ENCODE results near the gene SRGAP2C.
"Not testable (repeated sequence)": the region's sequence is repeated elsewhere in the genome, so short reads cannot be mapped to it uniquely, and the experiment has no call there.

GRCh38 chr1:121226925-121227324 is 42.1 kb downstream of the SRGAP2C start:
- TF ChIP-seq ATF3 (IDR thresholded peaks at IDR 0.05); CTCF (IDR thresholded peaks at IDR 0.05; ENCODE audit: low read depth, low read length, missing input control); TAF1 (conservative IDR thresholded peaks at IDR 0.05); RAD21 (IDR thresholded peaks at IDR 0.05); GABPA (IDR thresholded peaks at IDR 0.05 in 1 of 2, conservative IDR thresholded peaks at IDR 0.05 in 1 of 2); MAX (IDR thresholded peaks at IDR 0.05); EGR1 (IDR thresholded peaks at IDR 0.05; ENCODE audit: low read depth in 2 of 2); SP1 (IDR thresholded peaks at IDR 0.05); JUND (IDR thresholded peaks at IDR 0.05); ZBTB33 (IDR thresholded peaks at IDR 0.05): not testable (repeated sequence)
